ENCODE results near the gene GRM3.

DNA sequence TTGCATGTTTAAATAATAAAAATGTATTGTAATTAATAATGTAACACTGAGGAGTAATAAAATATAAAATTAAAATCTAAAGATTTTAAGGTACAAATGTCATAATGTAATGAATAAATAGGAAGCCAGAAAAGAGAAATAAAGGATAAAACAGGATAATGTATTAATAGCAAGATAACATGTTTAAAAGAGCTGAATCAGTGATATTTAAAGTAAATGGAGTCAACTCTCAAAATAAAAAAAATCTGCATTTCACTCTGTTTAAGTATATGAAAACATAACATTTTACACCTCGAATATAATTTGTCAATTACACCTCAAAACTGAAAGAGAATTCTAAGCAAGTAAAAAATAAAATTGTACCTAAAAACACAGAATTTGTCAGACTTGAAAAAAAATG, 44.1 kb downstream of the GRM3 start:
- no peak for TF ChIP-seq YY1 (IDR thresholded peaks at IDR 0.05; ENCODE audit: insufficient read depth, insufficient read length)
- no peak for TF ChIP-seq ZNF274 (IDR thresholded peaks at IDR 0.05; ENCODE audit: low read depth, low read length)
- TF ChIP-seq SUZ12 (IDR thresholded peaks at IDR 0.05; ENCODE audit: extremely low read depth, insufficient read depth, insufficient read length) = no peak

All from NT2/D1 (cell line).